ENCODE results near the gene TRIM44.

GRCh38 chr11:35748644-35749043, 86.1 kb downstream of the TRIM44 start:
- TF ChIP-seq CBX2 (IDR thresholded peaks at IDR 0.05; ENCODE audit: borderline replicate concordance, low read depth) (no peak), EP300 (IDR thresholded peaks at IDR 0.05) (no peak), POLR2A (IDR thresholded peaks at IDR 0.05; ENCODE audit: low read length) (no peak), MYC (IDR thresholded peaks at IDR 0.05; ENCODE audit: borderline replicate concordance, low read length) (no peak), GATA3 (IDR thresholded peaks at IDR 0.05; ENCODE audit: borderline replicate concordance) (no peak), CEBPB (IDR thresholded peaks at IDR 0.05) (no peak), KDM1A (IDR thresholded peaks at IDR 0.05; ENCODE audit: low read depth) (no peak), SMC3 (IDR thresholded peaks at IDR 0.05) (no peak), REST (IDR thresholded peaks at IDR 0.05) (no peak)
- TF ChIP-seq, protein P1, sequence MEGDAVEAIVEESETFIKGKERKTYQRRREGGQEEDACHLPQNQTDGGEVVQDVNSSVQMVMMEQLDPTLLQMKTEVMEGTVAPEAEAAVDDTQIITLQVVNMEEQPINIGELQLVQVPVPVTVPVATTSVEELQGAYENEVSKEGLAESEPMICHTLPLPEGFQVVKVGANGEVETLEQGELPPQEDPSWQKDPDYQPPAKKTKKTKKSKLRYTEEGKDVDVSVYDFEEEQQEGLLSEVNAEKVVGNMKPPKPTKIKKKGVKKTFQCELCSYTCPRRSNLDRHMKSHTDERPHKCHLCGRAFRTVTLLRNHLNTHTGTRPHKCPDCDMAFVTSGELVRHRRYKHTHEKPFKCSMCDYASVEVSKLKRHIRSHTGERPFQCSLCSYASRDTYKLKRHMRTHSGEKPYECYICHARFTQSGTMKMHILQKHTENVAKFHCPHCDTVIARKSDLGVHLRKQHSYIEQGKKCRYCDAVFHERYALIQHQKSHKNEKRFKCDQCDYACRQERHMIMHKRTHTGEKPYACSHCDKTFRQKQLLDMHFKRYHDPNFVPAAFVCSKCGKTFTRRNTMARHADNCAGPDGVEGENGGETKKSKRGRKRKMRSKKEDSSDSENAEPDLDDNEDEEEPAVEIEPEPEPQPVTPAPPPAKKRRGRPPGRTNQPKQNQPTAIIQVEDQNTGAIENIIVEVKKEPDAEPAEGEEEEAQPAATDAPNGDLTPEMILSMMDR (IDR thresholded peaks at IDR 0.05), result no peak

Measured in A549 (cell line).